Measurements from ENCODE around the gene FBXW12. TPM values are rescaled to one million over a fixed set of nuclear protein-coding genes. Genes with fewer than 3 reads are reported as not detected.
A peak's percentile ranks its signal among the peaks of the same experiment; 100 is the strongest.

The FBXW12 gene
- total and polyA plus RNA-seq, 9 donors: 0.05 to 0.30 (median 0.16) TPM; not detected in 2

GRCh38 chr3:48345946-48346572, 26.0 kb upstream of the FBXW12 start:
- Histone ChIP-seq H3K36me3 (ENCODE audit: control insufficient read depth, insufficient read depth, low read length) (no peaks in the 10 kb centered on the region), H3K27me3 (ENCODE audit: control insufficient read depth, insufficient read depth, low read length) (peaks cover 2% of the 10 kb centered on the region), H3K27ac (ENCODE audit: low read length) (no peak overlapping the region), H3K9me3 (replicated peaks; ENCODE audit: control insufficient read depth, low read depth, low read length) (no peaks in the 10 kb centered on the region), H3K4me3 (ENCODE audit: low read length) (no peak overlapping the region), H3K4me1 (ENCODE audit: control insufficient read depth, insufficient read depth, low read length) (no peaks in the 10 kb centered on the region)
- WGBS (ENCODE audit: insufficient coverage): 89% methylated on average over 1 of the region's 2 CpGs
- DNase-seq: no peak

- no peak overlapping the region for H3K4me3 ChIP-seq (ENCODE audit: low read length)
- no peaks in the 10 kb centered on the region for H3K9me3 ChIP-seq (replicated peaks; ENCODE audit: control insufficient read depth, low read depth, low read length)
- no peaks in the 10 kb centered on the region for H3K4me1 ChIP-seq (ENCODE audit: control insufficient read depth, insufficient read depth, low read length)
- no peak overlapping the region for H3K27ac ChIP-seq (ENCODE audit: low read length)
- H3K36me3 ChIP-seq (ENCODE audit: control insufficient read depth, insufficient read depth, low read length): no peaks in the 10 kb centered on the region
- peaks cover 5% of the 10 kb centered on the region for H3K27me3 ChIP-seq (ENCODE audit: control insufficient read depth, insufficient read depth, low read length)
- 88% methylated on average over 3 of the region's 3 CpGs for WGBS (ENCODE audit: insufficient coverage)
- DNase-seq: no peak
These were observed 24.5 kb upstream of the FBXW12 start for GRCh38 chr3:48347500-48347899.

GRCh38 chr3:48352546-48352945, 19.5 kb upstream of the FBXW12 start:
- no peak for DNase-seq
- WGBS (ENCODE audit: insufficient coverage): 71% methylated on average over 6 of the region's 6 CpGs

GRCh38 chr3:48353987-48354386, 18.0 kb upstream of the FBXW12 start:
- no CpG with 5 or more reads among the region's 4 CpGs for WGBS (ENCODE audit: insufficient coverage)
- peaks cover 6% of the 10 kb centered on the region for H3K27me3 ChIP-seq (ENCODE audit: control insufficient read depth, insufficient read depth, low read length)

More at GRCh38 chr3:48352546-48352945, 19.5 kb upstream of the FBXW12 start:
- H3K27ac ChIP-seq (ENCODE audit: low read length): no peak overlapping the region
- peaks cover 7% of the 10 kb centered on the region for H3K27me3 ChIP-seq (ENCODE audit: control insufficient read depth, insufficient read depth, low read length)
- no peaks in the 10 kb centered on the region for H3K9me3 ChIP-seq (replicated peaks; ENCODE audit: control insufficient read depth, low read depth, low read length)
- H3K36me3 ChIP-seq (ENCODE audit: control insufficient read depth, insufficient read depth, low read length): no peaks in the 10 kb centered on the region
- no peak overlapping the region for H3K4me3 ChIP-seq (ENCODE audit: low read length)
- no peaks in the 10 kb centered on the region for H3K4me1 ChIP-seq (ENCODE audit: control insufficient read depth, insufficient read depth, low read length)

GRCh38 chr3:48356419-48356818, 15.6 kb upstream of the FBXW12 start:
- WGBS (ENCODE audit: insufficient coverage): no CpG with 5 or more reads among the region's 1 CpG
- Histone ChIP-seq H3K9me3 (replicated peaks; ENCODE audit: control insufficient read depth, low read depth, low read length) (no peaks in the 10 kb centered on the region), H3K27ac (ENCODE audit: low read length) (no peak overlapping the region), H3K27me3 (ENCODE audit: control insufficient read depth, insufficient read depth, low read length) (peaks cover 4% of the 10 kb centered on the region), H3K36me3 (ENCODE audit: control insufficient read depth, insufficient read depth, low read length) (no peaks in the 10 kb centered on the region), H3K4me3 (ENCODE audit: low read length) (no peak overlapping the region), H3K4me1 (ENCODE audit: control insufficient read depth, insufficient read depth, low read length) (no peaks in the 10 kb centered on the region)
- no peak for DNase-seq

More at GRCh38 chr3:48353987-48354386, 18.0 kb upstream of the FBXW12 start:
- H3K36me3 ChIP-seq (ENCODE audit: control insufficient read depth, insufficient read depth, low read length): no peaks in the 10 kb centered on the region
- DNase-seq: no peak
- H3K9me3 ChIP-seq (replicated peaks; ENCODE audit: control insufficient read depth, low read depth, low read length): no peaks in the 10 kb centered on the region
- H3K4me3 ChIP-seq (ENCODE audit: low read length): no peak overlapping the region
- H3K4me1 ChIP-seq (ENCODE audit: control insufficient read depth, insufficient read depth, low read length): no peaks in the 10 kb centered on the region
- no peak overlapping the region for H3K27ac ChIP-seq (ENCODE audit: low read length)

GRCh38 chr3:48361928-48362327, 10.1 kb upstream of the FBXW12 start:
- H3K27ac ChIP-seq (ENCODE audit: low read length): no peak overlapping the region
- no peaks in the 10 kb centered on the region for H3K4me1 ChIP-seq (ENCODE audit: control insufficient read depth, insufficient read depth, low read length)
- H3K27me3 ChIP-seq (ENCODE audit: control insufficient read depth, insufficient read depth, low read length): no peaks in the 10 kb centered on the region
- H3K36me3 ChIP-seq (ENCODE audit: control insufficient read depth, insufficient read depth, low read length): no peaks in the 10 kb centered on the region
- DNase-seq: no peak
- H3K9me3 ChIP-seq (replicated peaks; ENCODE audit: control insufficient read depth, low read depth, low read length): no peaks in the 10 kb centered on the region
- no peak overlapping the region for H3K4me3 ChIP-seq (ENCODE audit: low read length)

GRCh38 chr3:48364840-48365239, 7.2 kb upstream of the FBXW12 start:
- no peaks in the 10 kb centered on the region for H3K9me3 ChIP-seq (replicated peaks; ENCODE audit: control insufficient read depth, low read depth, low read length)
- H3K4me3 ChIP-seq (ENCODE audit: low read length): no peak overlapping the region
- H3K27me3 ChIP-seq (ENCODE audit: control insufficient read depth, insufficient read depth, low read length): no peaks in the 10 kb centered on the region
- WGBS (ENCODE audit: insufficient coverage): no CpG with 5 or more reads among the region's 1 CpG
- peaks cover 4% of the 10 kb centered on the region for H3K4me1 ChIP-seq (ENCODE audit: control insufficient read depth, insufficient read depth, low read length)
- H3K27ac ChIP-seq (ENCODE audit: low read length): no peak overlapping the region
- DNase-seq: no peak
- H3K36me3 ChIP-seq (ENCODE audit: control insufficient read depth, insufficient read depth, low read length): no peaks in the 10 kb centered on the region

GRCh38 chr3:48367201-48367600, 4.8 kb upstream of the FBXW12 start:
- DNase-seq: peak; percentile 26

GRCh38 chr3:48369693-48370332, 2.2 kb upstream of the FBXW12 start:
- Histone ChIP-seq H3K4me1 (ENCODE audit: control insufficient read depth, insufficient read depth, low read length) (peaks cover 4% of the 10 kb centered on the region), H3K27me3 (ENCODE audit: control insufficient read depth, insufficient read depth, low read length) (no peaks in the 10 kb centered on the region), H3K27ac (ENCODE audit: low read length) (no peak overlapping the region), H3K4me3 (ENCODE audit: low read length) (no peak overlapping the region), H3K36me3 (ENCODE audit: control insufficient read depth, insufficient read depth, low read length) (no peaks in the 10 kb centered on the region), H3K9me3 (replicated peaks; ENCODE audit: control insufficient read depth, low read depth, low read length) (no peaks in the 10 kb centered on the region)
- 69% methylated on average over 4 of the region's 7 CpGs for WGBS (ENCODE audit: insufficient coverage)
- no peak for DNase-seq

More at GRCh38 chr3:48367201-48367600, 4.8 kb upstream of the FBXW12 start:
- Histone ChIP-seq H3K27ac (ENCODE audit: low read length) (no peak overlapping the region), H3K4me3 (ENCODE audit: low read length) (no peak overlapping the region), H3K36me3 (ENCODE audit: control insufficient read depth, insufficient read depth, low read length) (no peaks in the 10 kb centered on the region), H3K9me3 (replicated peaks; ENCODE audit: control insufficient read depth, low read depth, low read length) (no peaks in the 10 kb centered on the region), H3K27me3 (ENCODE audit: control insufficient read depth, insufficient read depth, low read length) (no peaks in the 10 kb centered on the region), H3K4me1 (ENCODE audit: control insufficient read depth, insufficient read depth, low read length) (peaks cover 4% of the 10 kb centered on the region)

- no peak for DNase-seq
- Histone ChIP-seq H3K4me1 (ENCODE audit: control insufficient read depth, insufficient read depth, low read length) (peaks cover 4% of the 10 kb centered on the region), H3K27ac (ENCODE audit: low read length) (no peak overlapping the region), H3K4me3 (ENCODE audit: low read length) (no peak overlapping the region), H3K27me3 (ENCODE audit: control insufficient read depth, insufficient read depth, low read length) (no peaks in the 10 kb centered on the region), H3K36me3 (ENCODE audit: control insufficient read depth, insufficient read depth, low read length) (no peaks in the 10 kb centered on the region), H3K9me3 (replicated peaks; ENCODE audit: control insufficient read depth, low read depth, low read length) (no peaks in the 10 kb centered on the region)
- 55% methylated on average over 6 of the region's 7 CpGs for WGBS (ENCODE audit: insufficient coverage)
These were observed 1.7 kb upstream of the FBXW12 start for GRCh38 chr3:48370333-48370713.

Measured in muscle of leg (tissue), 11 donors.